Activated CD4-positive, alpha-beta T cell treated with anti-CD3 and anti-CD28 coated beads, Interleukin-2, amount 10 ng/mL, durations not matched to agents 7 days and 5 days (primary cell): ENCODE results near the gene GZMB. TPM values are rescaled to one million over a fixed set of nuclear protein-coding genes. Genes with fewer than 3 reads are reported as not detected.

Experiments
- CTCF ChIA-PET: fragments of 350-600 bp; sonication (Branson Sonifier 250); formaldehyde crosslinking; loops from one replicate; lab custom pipeline; 2021; ENCODE audit warnings: antibody characterized with exemption; lab: Charles Lee
- POLR2A ChIA-PET: fragments of 350-600 bp; sonication (Branson Sonifier 250); formaldehyde crosslinking; loops from one replicate; lab custom pipeline; 2021; ENCODE audit warnings: antibody characterized with exemption; lab: Charles Lee
- DNase-seq: peaks from one replicate; pipeline ENCODE4 v3.0.0-alpha.2; 2020
- H3K27ac Mint-ChIP-seq: one replicate; pipeline ENCODE4 v1.8.0; 2021; ENCODE audit warnings: mild to moderate bottlenecking, moderate library complexity, mixed read lengths
- H3K27me3 Mint-ChIP-seq: one replicate; pipeline ENCODE4 v1.8.0; 2021; ENCODE audit warnings: mixed read lengths
- H3K36me3 Mint-ChIP-seq: one replicate; pipeline ENCODE4 v1.8.0; 2021; ENCODE audit warnings: low read depth, mixed read lengths
- H3K4me1 Mint-ChIP-seq: one replicate; pipeline ENCODE4 v1.8.0; 2021; ENCODE audit warnings: mixed read lengths
- H3K4me3 Mint-ChIP-seq: one replicate; pipeline ENCODE4 v1.8.0; 2021; ENCODE audit warnings: mild to moderate bottlenecking, moderate library complexity, mixed read lengths
- H3K9me3 Mint-ChIP-seq: one replicate; pipeline ENCODE4 v1.8.0; 2021; ENCODE audit warnings: mixed read lengths
- total RNA-seq, 2 experiments: library from RNA; stranded (reverse); gene quantifications; one replicate each; pipeline ENCODE4 v1.2.3, GENCODE V29; 2021

The GZMB gene, protein sequence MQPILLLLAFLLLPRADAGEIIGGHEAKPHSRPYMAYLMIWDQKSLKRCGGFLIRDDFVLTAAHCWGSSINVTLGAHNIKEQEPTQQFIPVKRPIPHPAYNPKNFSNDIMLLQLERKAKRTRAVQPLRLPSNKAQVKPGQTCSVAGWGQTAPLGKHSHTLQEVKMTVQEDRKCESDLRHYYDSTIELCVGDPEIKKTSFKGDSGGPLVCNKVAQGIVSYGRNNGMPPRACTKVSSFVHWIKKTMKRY
- 100 to 1,000 TPM in 1 of 2 experiments, 10 to 100 TPM in 1; 77.5 to 105 TPM for total RNA-seq

DNA sequence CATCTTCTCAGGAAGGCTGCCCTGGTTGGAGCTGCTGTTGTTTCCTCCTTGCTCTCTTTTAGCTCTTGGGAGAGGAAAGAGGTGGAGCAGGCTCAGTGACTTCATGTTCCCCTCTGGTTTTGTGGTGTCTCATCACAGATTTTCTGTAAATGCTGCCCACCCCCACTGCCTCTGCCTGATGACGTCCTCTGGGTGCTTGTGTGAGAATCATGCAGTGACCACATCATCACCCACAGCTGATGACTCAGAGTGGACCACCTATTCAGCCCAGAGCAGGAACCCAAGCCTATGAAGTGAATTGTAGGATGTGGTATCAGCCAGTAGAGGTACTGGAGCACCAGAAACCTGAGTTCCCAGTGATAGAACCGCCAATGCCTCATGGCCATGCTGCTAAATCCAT, at the start of gene GZMB:
GZMB (minus strand) TSS at position 33 of the 400 bp plus-strand sequence; CDS start at position 3, 30 bp downstream.
- peaks cover 43% of the 10 kb centered on the region for H3K4me1 Mint-ChIP-seq
- peak; percentile 59 for DNase-seq
- peaks cover 7% of the 10 kb centered on the region for H3K27me3 Mint-ChIP-seq
- H3K27ac Mint-ChIP-seq = peak within 1 kb of the TSS; percentile 85
- H3K9me3 Mint-ChIP-seq = no peaks in the 10 kb centered on the region
- POLR2A ChIA-PET = interaction anchor here (1.3 kb wide), 1 partner anchor 39 kb away, joined by 11 read pairs; no protein-coding TSS in a partner anchor
- peaks cover 7% of the 10 kb centered on the region for H3K36me3 Mint-ChIP-seq
- H3K4me3 Mint-ChIP-seq = peak within 1 kb of the TSS; percentile 65
- CTCF ChIA-PET = interaction anchor here (0.9 to 3.2 kb wide), 11 partner anchors 10 to 202 kb away, joined by 3 to 20 read pairs (median 4); no protein-coding TSS in a partner anchor

DNA sequence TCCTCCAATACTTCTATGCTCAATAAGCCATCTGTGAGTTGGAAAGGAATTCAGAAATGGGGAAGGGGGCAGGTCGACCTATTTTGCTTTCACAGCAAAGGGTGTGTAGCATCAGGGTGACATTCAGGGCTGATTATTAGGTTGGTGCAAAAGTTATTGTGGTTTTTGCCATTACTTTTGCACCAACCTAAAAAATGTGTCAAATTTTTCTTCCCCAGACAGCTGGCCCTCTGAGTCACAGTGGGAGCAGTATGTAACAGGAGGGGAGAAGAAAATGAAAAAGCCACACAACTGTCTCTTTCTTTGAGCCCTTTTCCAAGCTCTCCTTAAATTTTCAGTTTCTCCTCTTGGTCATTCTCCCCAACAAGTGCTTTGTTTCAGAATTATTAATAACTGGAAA, 47.1 kb upstream of the GZMB start:
- Mint-ChIP-seq H3K4me1 (peaks cover 40% of the 10 kb centered on the region), H3K27ac (no peak overlapping the region), H3K9me3 (peaks cover 7% of the 10 kb centered on the region), H3K4me3 (no peak overlapping the region), H3K27me3 (no peaks in the 10 kb centered on the region), H3K36me3 (peaks cover 11% of the 10 kb centered on the region)
- ChIA-PET CTCF (interaction anchor here (1.0 to 1.9 kb wide), 3 partner anchors 12 to 76 kb away, joined by 3 to 6 read pairs (median 3); no protein-coding TSS in a partner anchor), POLR2A (no interaction called here)
- no peak for DNase-seq

DNA sequence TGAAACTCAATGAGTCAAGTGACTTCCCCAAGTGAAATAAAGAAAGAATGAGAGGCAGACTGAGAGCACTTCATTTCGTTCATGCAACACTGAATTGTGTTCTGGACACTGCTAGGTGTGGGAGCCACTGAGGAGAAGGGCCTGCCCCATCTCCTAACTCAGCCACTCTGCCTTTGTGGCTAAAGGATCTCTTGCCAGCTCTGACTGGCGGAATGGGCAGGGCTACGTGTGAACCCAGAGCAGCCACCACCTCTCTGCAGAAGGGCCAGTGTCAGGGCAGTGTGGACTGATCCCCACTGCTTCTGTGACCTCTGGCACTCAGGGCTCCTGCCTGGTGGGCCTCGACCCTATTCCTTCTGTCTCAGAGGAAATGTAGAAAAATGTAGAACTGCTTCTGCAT, 46.5 kb upstream of the GZMB start:
- Mint-ChIP-seq H3K27me3 (no peaks in the 10 kb centered on the region), H3K27ac (no peak overlapping the region), H3K4me3 (no peak overlapping the region), H3K9me3 (peaks cover 9% of the 10 kb centered on the region), H3K4me1 (peaks cover 46% of the 10 kb centered on the region), H3K36me3 (peaks cover 17% of the 10 kb centered on the region)
- ChIA-PET CTCF (interaction anchor here (1.0 to 1.9 kb wide), 3 partner anchors 13 to 75 kb away, joined by 3 to 6 read pairs (median 6); no protein-coding TSS in a partner anchor), POLR2A (no interaction called here)
- no peak for DNase-seq

DNA sequence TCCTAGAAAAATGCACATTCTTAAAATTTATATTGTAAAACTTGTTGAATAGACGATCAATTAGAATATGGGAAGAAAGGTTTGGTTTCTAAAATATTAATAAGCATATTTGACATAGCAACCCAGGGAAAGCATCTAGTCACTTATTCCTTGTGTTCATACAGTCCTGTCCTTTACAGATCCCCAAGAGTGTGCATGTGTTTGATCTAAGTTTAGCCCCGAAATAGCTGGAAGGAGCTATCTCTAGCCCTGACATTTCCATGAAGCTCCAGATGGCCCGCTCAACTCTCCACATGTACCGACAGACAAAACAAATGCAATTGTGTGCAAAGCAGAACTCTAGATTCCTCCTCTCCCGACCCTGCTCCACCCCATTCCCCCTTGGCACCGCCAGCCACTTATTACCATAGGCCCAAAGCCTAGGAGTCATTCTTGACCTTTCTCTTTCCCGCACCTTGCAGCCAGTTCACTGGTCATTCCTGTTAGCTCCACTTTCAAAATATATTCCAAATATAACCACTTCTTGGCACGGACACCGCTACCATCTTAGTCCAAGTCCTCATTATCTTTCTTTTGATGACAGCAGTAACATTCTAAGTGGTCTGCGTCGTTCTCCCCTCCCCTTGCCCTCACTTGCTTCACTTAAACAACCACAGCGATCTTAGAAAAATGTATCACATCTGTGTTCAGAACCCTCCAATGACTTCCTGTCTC, 45.4 kb upstream of the GZMB start:
- POLR2A ChIA-PET = no interaction called here
- Mint-ChIP-seq H3K27ac (peak overlapping the region; percentile 27), H3K9me3 (peaks cover 11% of the 10 kb centered on the region), H3K27me3 (no peaks in the 10 kb centered on the region), H3K36me3 (peaks cover 18% of the 10 kb centered on the region), H3K4me1 (peaks cover 57% of the 10 kb centered on the region), H3K4me3 (peak overlapping the region; percentile 72)
- DNase-seq = no peak
- CTCF ChIA-PET = interaction anchor here (0.6 to 2.0 kb wide), 12 partner anchors 12 to 147 kb away, joined by 3 to 9 read pairs (median 6); partner anchors contain the start of gene GZMB

DNA sequence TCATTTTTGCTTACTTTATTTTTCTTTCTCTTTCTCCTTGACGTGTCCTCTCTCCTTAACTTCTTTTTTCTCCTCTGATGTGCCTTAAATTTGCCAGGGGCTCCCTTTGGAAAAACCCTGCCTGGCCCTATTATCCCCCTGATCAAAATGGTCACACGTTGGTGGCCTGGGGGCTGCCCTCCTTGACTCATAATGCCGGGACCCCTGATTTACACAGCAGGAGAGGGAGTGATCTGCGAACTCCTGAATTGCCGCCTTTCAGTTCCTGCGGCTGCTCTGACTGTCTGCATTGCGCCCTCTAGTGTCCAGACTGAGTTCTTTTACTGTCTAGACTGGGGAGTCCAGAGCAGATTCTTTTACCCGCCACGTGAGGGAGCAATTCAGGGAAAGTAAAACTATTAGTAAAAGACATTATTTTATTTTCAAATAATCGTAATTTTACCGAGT, 44.8 kb upstream of the GZMB start:
- Mint-ChIP-seq H3K36me3 (peaks cover 18% of the 10 kb centered on the region), H3K27ac (peak overlapping the region; percentile 85), H3K27me3 (no peaks in the 10 kb centered on the region), H3K9me3 (peaks cover 11% of the 10 kb centered on the region), H3K4me1 (peaks cover 63% of the 10 kb centered on the region), H3K4me3 (peak overlapping the region; percentile 72)
- ChIA-PET CTCF (interaction anchor here (0.7 to 2.0 kb wide), 11 partner anchors 11 to 147 kb away, joined by 3 to 9 read pairs (median 4); partner anchors contain the start of gene GZMB), POLR2A (no interaction called here)
- DNase-seq = peak; percentile 92

DNA sequence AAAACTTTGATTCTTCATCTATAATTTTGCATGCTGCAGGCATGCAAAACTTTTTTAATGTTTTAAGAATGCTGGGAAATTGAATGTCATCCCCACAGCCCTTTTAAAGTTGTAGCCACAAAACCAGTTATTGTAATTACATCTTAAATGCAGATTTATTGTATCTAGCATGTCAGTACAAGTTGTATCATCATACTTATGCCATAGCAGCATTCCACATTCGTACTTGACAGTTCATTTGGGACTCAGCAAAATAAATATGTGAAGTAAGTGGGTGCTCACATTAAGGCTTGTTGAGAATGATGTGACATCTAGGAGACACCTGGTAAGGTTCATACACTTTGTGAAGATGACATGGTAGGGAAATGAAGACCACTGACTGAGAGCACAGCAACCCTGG, 44.0 kb upstream of the GZMB start:
- Mint-ChIP-seq H3K36me3 (peaks cover 18% of the 10 kb centered on the region), H3K4me3 (no peak overlapping the region), H3K27ac (no peak overlapping the region), H3K4me1 (peaks cover 71% of the 10 kb centered on the region), H3K9me3 (peaks cover 11% of the 10 kb centered on the region), H3K27me3 (no peaks in the 10 kb centered on the region)
- no peak for DNase-seq
- CTCF ChIA-PET = interaction anchor here (1.0 to 2.0 kb wide), 4 partner anchors 12 to 47 kb away, joined by 3 to 9 read pairs (median 4); partner anchors contain the start of gene GZMB
- POLR2A ChIA-PET = no interaction called here

DNA sequence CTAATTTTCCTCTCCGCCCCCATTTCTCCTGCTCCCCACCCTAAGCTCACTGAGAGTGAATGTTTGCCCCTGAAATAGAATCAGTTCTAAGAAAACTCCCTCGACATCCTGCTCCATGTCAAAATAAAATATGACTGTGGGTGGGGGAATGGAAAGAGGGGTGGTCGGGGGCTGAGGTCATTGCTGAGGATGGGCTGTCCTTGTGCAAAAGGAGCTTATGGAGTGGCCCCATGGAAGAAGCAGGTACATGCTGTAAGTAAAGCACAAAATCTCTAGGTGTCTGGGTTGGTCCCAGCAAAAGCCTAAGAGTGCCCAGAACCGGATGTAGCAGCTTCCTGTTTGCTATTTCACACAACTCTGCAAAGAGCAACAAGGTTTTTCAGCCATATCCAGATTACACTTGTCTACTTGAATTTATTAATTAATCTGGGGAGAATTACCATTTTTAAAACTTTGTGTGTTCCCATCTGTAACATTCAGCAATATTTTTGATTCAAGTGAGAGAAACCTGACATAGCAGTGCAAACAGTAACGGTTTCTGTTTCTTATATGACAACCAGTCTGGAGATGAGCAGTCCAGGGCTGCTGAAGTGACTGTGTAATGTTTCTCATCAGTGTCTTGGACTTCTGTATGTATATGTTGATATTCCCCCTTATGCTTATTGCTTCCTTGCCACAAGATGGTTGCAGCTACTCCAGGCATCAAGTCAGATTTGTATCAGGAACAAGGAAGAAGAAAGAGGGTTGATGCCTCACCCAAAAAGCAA, 40.4 kb upstream of the GZMB start:
- DNase-seq = peak; percentile 69
- peaks cover 87% of the 10 kb centered on the region for H3K4me1 Mint-ChIP-seq
- H3K4me3 Mint-ChIP-seq = peak overlapping the region; percentile 72
- H3K9me3 Mint-ChIP-seq = peaks cover 12% of the 10 kb centered on the region
- H3K27ac Mint-ChIP-seq = peak overlapping the region; percentile 94
- peaks cover 25% of the 10 kb centered on the region for H3K36me3 Mint-ChIP-seq
- no peaks in the 10 kb centered on the region for H3K27me3 Mint-ChIP-seq
- POLR2A ChIA-PET = interaction anchor here (1.0 to 2.1 kb wide), 4 partner anchors 13 to 233 kb away, joined by 3 to 11 read pairs (median 6); partner anchors contain the start of gene GZMB
- CTCF ChIA-PET = interaction anchor here (1.3 to 3.0 kb wide), 5 partner anchors 12 to 69 kb away, joined by 3 to 20 read pairs (median 11); partner anchors contain the start of gene GZMB

DNA sequence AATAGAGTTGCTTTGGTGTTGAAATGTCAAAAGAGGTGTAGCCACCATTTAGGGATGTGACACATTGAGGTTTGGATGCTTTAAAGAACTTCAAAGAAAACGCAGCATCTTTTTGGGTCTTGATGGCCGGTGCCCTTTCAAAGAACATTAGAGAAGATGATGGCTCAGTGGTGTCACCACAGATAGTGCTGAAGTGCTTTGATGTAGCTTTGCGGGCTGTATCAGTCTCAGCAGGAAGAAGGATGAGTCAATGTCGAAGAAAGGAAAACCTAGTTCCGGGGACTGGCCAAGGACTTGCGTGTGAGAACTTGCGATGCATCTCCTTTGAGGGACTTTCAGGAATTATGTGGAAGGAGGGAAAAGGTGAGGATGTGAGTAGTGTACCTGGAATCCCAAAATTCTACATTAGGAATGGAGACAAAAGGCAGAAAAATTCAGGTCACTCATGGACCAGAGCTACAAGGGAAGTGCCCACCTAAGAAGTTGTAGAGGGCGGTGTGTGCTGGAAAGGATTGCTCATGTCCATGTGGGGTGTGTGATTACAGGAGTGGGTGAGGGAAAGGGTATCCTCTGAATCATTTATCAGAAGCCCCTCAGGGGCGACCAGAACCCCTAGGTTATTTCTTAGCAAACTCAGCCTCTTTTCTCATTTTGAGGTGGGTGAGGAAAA, 39.7 kb upstream of the GZMB start:
- peaks cover 86% of the 10 kb centered on the region for H3K4me1 Mint-ChIP-seq
- peak overlapping the region; percentile 94 for H3K27ac Mint-ChIP-seq
- H3K9me3 Mint-ChIP-seq = peaks cover 12% of the 10 kb centered on the region
- no peaks in the 10 kb centered on the region for H3K27me3 Mint-ChIP-seq
- POLR2A ChIA-PET = interaction anchor here (0.7 to 2.1 kb wide), 5 partner anchors 12 to 232 kb away, joined by 3 to 11 read pairs (median 5); partner anchors contain the start of gene GZMB
- peaks cover 23% of the 10 kb centered on the region for H3K36me3 Mint-ChIP-seq
- CTCF ChIA-PET = interaction anchor here (1.3 to 3.0 kb wide), 5 partner anchors 11 to 68 kb away, joined by 3 to 20 read pairs (median 11); partner anchors contain the start of gene GZMB
- DNase-seq = peak; percentile 86
- peak overlapping the region; percentile 72 for H3K4me3 Mint-ChIP-seq

DNA sequence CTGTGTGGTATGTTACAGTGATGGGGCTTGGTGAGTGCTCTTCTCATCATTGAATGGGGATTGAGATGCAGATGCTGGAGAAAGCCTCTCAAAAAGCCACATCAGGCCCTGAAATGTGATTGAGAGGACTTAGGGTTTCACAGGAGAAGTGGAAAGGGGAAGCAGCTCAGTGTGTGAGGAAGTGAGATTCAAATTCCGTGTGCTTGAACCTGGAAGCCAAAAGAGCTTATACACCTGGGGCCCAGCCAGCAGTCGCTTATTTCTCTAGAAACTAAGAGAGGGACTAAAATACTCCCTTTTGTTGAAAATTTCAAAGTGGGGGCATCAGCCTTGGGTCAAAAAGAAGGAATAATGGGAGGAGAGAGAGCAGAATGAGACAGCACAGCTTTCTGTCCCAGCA, 39.1 kb upstream of the GZMB start:
- ChIA-PET POLR2A (interaction anchor here (0.7 to 2.1 kb wide), 4 partner anchors 12 to 231 kb away, joined by 3 to 11 read pairs (median 6); partner anchors contain the start of gene GZMB), CTCF (interaction anchor here (1.3 to 3.0 kb wide), 5 partner anchors 10 to 68 kb away, joined by 3 to 20 read pairs (median 11); partner anchors contain the start of gene GZMB)
- Mint-ChIP-seq H3K36me3 (peaks cover 24% of the 10 kb centered on the region), H3K4me1 (peaks cover 83% of the 10 kb centered on the region), H3K27me3 (no peaks in the 10 kb centered on the region), H3K27ac (peak overlapping the region; percentile 94), H3K4me3 (peak overlapping the region; percentile 72), H3K9me3 (peaks cover 16% of the 10 kb centered on the region)
- DNase-seq = no peak

DNA sequence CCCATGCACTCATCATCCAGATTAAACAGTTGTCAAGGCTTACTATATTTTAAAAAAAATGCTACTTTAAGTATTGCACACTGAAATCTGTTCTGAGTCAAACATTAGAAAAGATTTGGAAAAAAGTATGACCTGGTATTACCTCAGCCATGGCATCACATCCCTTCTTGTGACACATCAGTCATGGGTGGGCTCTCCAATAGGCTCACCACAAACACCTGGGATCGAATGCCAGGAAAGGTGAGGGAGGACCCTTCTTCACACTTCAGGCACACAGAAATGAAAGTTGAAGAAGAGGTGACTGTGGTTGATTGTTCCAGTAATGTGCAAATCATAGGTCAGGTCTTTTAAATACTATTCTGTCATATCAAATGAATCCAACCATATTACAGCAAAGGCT, 36.6 kb upstream of the GZMB start:
- no peak overlapping the region for H3K4me3 Mint-ChIP-seq
- peaks cover 86% of the 10 kb centered on the region for H3K4me1 Mint-ChIP-seq
- no peak for DNase-seq
- H3K36me3 Mint-ChIP-seq = peaks cover 21% of the 10 kb centered on the region
- no peaks in the 10 kb centered on the region for H3K27me3 Mint-ChIP-seq
- ChIA-PET CTCF (no interaction called here), POLR2A (no interaction called here)
- no peak overlapping the region for H3K27ac Mint-ChIP-seq
- H3K9me3 Mint-ChIP-seq = peaks cover 20% of the 10 kb centered on the region

DNA sequence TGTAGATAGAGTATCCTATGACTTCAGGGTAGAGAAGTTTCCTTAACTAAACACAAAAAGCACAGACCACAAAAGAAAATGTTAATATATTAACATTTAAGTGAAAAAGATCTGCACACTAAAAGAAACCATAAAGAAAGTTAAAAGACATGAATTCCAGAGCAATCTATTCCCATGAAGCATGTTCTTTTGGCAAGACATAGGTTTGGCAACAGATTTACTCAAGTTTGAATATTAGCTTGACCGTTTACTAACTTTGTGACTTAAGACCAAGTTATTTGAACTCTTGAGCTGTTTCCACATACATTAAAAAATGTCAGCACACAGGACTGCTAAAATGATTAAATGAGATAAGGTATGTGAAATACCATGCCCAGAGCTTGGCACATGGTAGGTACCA, 35.7 kb upstream of the GZMB start:
- peaks cover 86% of the 10 kb centered on the region for H3K4me1 Mint-ChIP-seq
- H3K27me3 Mint-ChIP-seq = no peaks in the 10 kb centered on the region
- no peak overlapping the region for H3K27ac Mint-ChIP-seq
- H3K36me3 Mint-ChIP-seq = peaks cover 22% of the 10 kb centered on the region
- H3K4me3 Mint-ChIP-seq = no peak overlapping the region
- DNase-seq = no peak
- peaks cover 15% of the 10 kb centered on the region for H3K9me3 Mint-ChIP-seq
- ChIA-PET CTCF (no interaction called here), POLR2A (no interaction called here)
